ENCODE measurements around the gene PTK7.

PTK7 gene

DNA sequence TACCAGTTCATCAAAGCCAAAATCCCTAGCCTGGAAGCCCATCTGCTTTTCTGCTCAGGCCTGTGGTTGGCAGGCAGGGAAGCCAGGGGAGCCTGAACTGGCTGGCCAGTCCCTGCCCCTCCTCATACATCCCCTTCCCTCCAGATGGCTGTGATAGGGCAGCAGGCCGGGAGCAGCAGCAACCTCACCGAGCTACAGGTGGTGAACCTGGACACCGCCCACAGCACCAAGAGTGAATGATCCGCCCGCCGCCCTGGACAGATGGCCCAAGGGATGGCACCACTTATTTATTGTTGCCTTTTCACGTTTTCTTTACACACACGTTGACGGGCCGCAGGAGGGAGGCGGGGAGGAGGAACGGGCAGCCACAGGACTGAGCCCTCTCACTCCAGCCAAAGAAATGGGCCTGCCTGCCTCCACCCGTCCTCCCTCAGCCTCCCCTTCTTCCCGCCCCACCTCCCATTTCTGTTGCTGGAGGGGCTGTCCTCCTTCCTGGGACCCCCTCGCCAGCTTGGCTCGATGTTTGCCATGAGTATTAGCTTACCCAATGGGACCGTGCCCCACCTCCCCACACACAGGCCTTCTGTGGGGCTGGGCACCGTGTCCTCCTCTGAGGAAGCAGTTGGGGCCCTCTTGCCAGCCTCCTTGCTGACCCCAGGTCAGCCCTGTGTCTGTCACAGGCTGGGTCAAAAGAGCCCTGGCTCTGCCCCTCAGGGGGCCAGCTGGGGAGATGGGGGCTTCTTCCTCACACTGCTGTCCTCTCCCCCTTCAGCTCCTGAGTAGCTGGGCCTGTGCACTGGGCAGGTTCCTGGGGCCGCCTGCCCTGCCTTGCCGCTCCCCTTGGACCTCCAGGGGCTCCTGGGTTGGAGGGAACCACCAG is 103.1 kb downstream of the PTK7 start:
- no peak overlapping the region for H3K4me3 ChIP-seq (ENCODE audit: low read depth, low read length)
- TF ChIP-seq, protein P1, sequence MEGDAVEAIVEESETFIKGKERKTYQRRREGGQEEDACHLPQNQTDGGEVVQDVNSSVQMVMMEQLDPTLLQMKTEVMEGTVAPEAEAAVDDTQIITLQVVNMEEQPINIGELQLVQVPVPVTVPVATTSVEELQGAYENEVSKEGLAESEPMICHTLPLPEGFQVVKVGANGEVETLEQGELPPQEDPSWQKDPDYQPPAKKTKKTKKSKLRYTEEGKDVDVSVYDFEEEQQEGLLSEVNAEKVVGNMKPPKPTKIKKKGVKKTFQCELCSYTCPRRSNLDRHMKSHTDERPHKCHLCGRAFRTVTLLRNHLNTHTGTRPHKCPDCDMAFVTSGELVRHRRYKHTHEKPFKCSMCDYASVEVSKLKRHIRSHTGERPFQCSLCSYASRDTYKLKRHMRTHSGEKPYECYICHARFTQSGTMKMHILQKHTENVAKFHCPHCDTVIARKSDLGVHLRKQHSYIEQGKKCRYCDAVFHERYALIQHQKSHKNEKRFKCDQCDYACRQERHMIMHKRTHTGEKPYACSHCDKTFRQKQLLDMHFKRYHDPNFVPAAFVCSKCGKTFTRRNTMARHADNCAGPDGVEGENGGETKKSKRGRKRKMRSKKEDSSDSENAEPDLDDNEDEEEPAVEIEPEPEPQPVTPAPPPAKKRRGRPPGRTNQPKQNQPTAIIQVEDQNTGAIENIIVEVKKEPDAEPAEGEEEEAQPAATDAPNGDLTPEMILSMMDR (IDR thresholded peaks at IDR 0.05; ENCODE audit: low read depth, low read length), result no peak
- no peak for TF ChIP-seq MYC (IDR thresholded peaks at IDR 0.05; ENCODE audit: low read depth, low read length)
- no peak for TF ChIP-seq POLR2A (IDR thresholded peaks at IDR 0.05; ENCODE audit: extremely low read depth, insufficient read length)
- TF ChIP-seq, protein P2, sequence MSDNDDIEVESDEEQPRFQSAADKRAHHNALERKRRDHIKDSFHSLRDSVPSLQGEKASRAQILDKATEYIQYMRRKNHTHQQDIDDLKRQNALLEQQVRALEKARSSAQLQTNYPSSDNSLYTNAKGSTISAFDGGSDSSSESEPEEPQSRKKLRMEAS (IDR thresholded peaks at IDR 0.05; ENCODE audit: low read depth, low read length), result no peak
- DNase-seq (ENCODE audit: low read depth), result no peak

DNA sequence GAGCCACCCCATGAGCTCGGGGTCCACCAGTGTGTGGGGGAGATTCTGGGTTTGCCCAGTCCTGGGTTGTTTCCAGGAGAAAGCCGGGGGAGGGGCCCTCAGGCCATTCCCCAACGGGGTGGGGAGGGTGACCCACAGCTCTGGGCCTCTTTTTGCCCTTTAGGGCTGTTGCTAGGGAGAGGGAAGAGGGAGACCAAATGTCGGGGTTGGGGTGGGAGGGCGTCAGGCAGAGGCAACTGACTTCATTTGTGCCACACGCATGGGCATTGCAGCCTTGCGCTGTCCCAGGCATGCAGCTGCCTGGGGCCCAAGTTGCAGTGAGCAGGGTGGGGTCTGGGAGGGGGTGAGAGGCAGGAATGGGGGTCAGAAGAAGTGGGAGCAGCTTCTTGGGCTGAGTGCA is 103.9 kb downstream of the PTK7 start:
- H3K4me3 ChIP-seq (ENCODE audit: low read depth, low read length), result no peak overlapping the region
- no peak for DNase-seq (ENCODE audit: low read depth)
- TF ChIP-seq POLR2A (IDR thresholded peaks at IDR 0.05; ENCODE audit: extremely low read depth, insufficient read length) (no peak), MYC (IDR thresholded peaks at IDR 0.05; ENCODE audit: low read depth, low read length) (no peak)
- TF ChIP-seq, protein P2 (IDR thresholded peaks at IDR 0.05; ENCODE audit: low read depth, low read length), result no peak
- TF ChIP-seq, protein P1 (IDR thresholded peaks at IDR 0.05; ENCODE audit: low read depth, low read length), result no peak

GRCh38 chr6:43180985-43181384 is 104.9 kb downstream of the PTK7 start:
- TF ChIP-seq, protein P2 (IDR thresholded peaks at IDR 0.05; ENCODE audit: low read depth, low read length), result no peak
- no peak for TF ChIP-seq POLR2A (IDR thresholded peaks at IDR 0.05; ENCODE audit: extremely low read depth, insufficient read length)
- no peak for TF ChIP-seq MYC (IDR thresholded peaks at IDR 0.05; ENCODE audit: low read depth, low read length)
- H3K4me3 ChIP-seq (ENCODE audit: low read depth, low read length), result no peak overlapping the region
- DNase-seq (ENCODE audit: low read depth), result no peak

DNA sequence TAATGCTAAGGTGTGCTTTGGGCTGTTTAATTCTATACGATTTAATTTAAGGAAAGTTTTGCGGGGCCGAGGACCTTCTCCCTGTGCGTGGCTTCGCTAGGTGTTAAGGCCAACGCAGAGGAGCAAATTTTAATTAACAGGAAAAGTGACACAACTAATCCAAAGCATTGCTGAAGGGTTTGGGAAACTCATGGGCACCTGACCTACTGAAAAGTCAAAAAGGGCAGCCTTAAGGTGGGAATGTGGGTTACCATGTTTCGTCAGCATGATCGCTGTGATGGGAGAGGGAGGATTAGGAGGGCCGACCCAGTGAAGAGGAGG is 105.5 kb downstream of the PTK7 start:
- no peak for DNase-seq (ENCODE audit: low read depth)
- H3K4me3 ChIP-seq (ENCODE audit: low read depth, low read length), result peak overlapping the region; percentile 83
- TF ChIP-seq POLR2A (IDR thresholded peaks at IDR 0.05; ENCODE audit: extremely low read depth, insufficient read length), result no peak
- TF ChIP-seq, protein P2 (IDR thresholded peaks at IDR 0.05; ENCODE audit: low read depth, low read length), result no peak
- TF ChIP-seq, protein P1 (IDR thresholded peaks at IDR 0.05; ENCODE audit: low read depth, low read length), result no peak
- no peak for TF ChIP-seq MYC (IDR thresholded peaks at IDR 0.05; ENCODE audit: low read depth, low read length)

GRCh38 chr6:43181942-43182860 is 106.1 kb downstream of the PTK7 start, which contains the start of gene CUL9:
Gene CUL9 (plus strand): TSS chr6:43182196. CDS start chr6:43184311, 2,115 bp downstream.
- TF ChIP-seq MYC (IDR thresholded peaks at IDR 0.05; ENCODE audit: low read depth, low read length) (peak; percentile 88), POLR2A (IDR thresholded peaks at IDR 0.05; ENCODE audit: extremely low read depth, insufficient read length) (peak; percentile 59)
- TF ChIP-seq, protein P1 (IDR thresholded peaks at IDR 0.05; ENCODE audit: low read depth, low read length), result no peak
- TF ChIP-seq, protein P2 (IDR thresholded peaks at IDR 0.05; ENCODE audit: low read depth, low read length), result peak; percentile 72
- peak; percentile 87 for DNase-seq (ENCODE audit: low read depth)
- H3K4me3 ChIP-seq (ENCODE audit: low read depth, low read length), result peak within 1 kb of the TSS; percentile 83

Data from NB4 (cell line).